Tibial nerve (tissue), 3 donors: ENCODE results near the gene MED9.

Experiments used
- CTCF ChIP-seq, 5 experiments: fragments of 200-600 bp in 3 of 5; fragments of 450-650 bp in 2 of 5; sonication (generic) in 3 of 5; IDR thresholded peaks; one replicate each; pipeline ENCODE4 v1.5.1; 2016 to 2019; ENCODE audit warnings: antibody characterized with exemption in 5 of 5, mild to moderate bottlenecking in 3 of 5, moderate library complexity in 2 of 5
- POLR2A ChIP-seq, 2 donors: fragments of 450-650 bp; IDR thresholded peaks; one replicate each; pipeline ENCODE4 v1.6.1; 2017; ENCODE audit warnings: antibody characterized with exemption in 2 of 2, mild to moderate bottlenecking in 2 of 2, moderate library complexity in 2 of 2

GRCh38 chr17:17525311-17525710 lies 48.5 kb downstream of the MED9 start:
- no peak for TF ChIP-seq CTCF (IDR thresholded peaks at IDR 0.05)
- TF ChIP-seq POLR2A (IDR thresholded peaks at IDR 0.05) = no peak
